Natural killer cell (primary cell): Measurements from ENCODE around the gene IGFBP2. TPM values are rescaled to one million over a fixed set of nuclear protein-coding genes. Genes with fewer than 3 reads are reported as not detected.

ENCODE experiments used
- ATAC-seq, 3 donors: fragments of 150-1000 bp in 2 of 3; fragments of 200-7000 bp in 1 of 3; cut with Tn5 transposase; 1 replicate in 1 of 3; 2 replicates in 2 of 3; pipeline ENCODE4 v1.10.0; 2021; ENCODE audit warnings: mild to moderate bottlenecking in 2 of 3, moderate library complexity in 2 of 3
- DNase-seq, 2 donors: peaks; one replicate each; pipeline versions ENCODE4 v3.0.0 to v3.0.0-alpha.2; 2013 to 2021; ENCODE audit warnings: mixed read lengths in 1 of 2
- H3K27ac ChIP-seq: one replicate; pipeline ENCODE4 v1.5.1; 2013; ENCODE audit warnings: mild to moderate bottlenecking, low read length
- H3K27me3 ChIP-seq: one replicate; pipeline ENCODE4 v1.6.1; 2013; ENCODE audit warnings: low read length; ENCODE audit not compliant: control insufficient read depth, insufficient read depth
- H3K36me3 ChIP-seq: one replicate; pipeline ENCODE4 v1.6.1; 2013; ENCODE audit warnings: low read length; ENCODE audit not compliant: control insufficient read depth, insufficient read depth
- H3K4me1 ChIP-seq: one replicate; pipeline ENCODE4 v1.6.1; 2013; ENCODE audit warnings: low read length; ENCODE audit not compliant: control insufficient read depth, insufficient read depth
- H3K4me3 ChIP-seq: one replicate; pipeline ENCODE4 v1.5.1; 2013; ENCODE audit warnings: low read length
- H3K9me3 ChIP-seq: one replicate; pipeline ENCODE4 v1.6.1; 2013; ENCODE audit warnings: low read length; ENCODE audit not compliant: control insufficient read depth, insufficient read depth
- H3K27ac Mint-ChIP-seq, 2 donors: one replicate each; pipeline ENCODE4 v1.8.0; 2022; ENCODE audit warnings: mild to moderate bottlenecking in 2 of 2, mixed read lengths in 2 of 2, moderate library complexity in 1 of 2
- H3K27me3 Mint-ChIP-seq, 2 donors: one replicate each; pipeline ENCODE4 v1.8.0; 2022; ENCODE audit warnings: low read depth in 2 of 2, mixed read lengths in 2 of 2
- H3K36me3 Mint-ChIP-seq: one replicate; pipeline ENCODE4 v1.8.0; 2022; ENCODE audit warnings: mixed read lengths
- H3K4me1 Mint-ChIP-seq, 2 donors: one replicate each; pipeline ENCODE4 v1.8.0; 2022; ENCODE audit warnings: mixed read lengths in 2 of 2
- H3K4me3 Mint-ChIP-seq: one replicate; pipeline ENCODE4 v1.8.0; 2022; ENCODE audit warnings: mild to moderate bottlenecking, moderate library complexity, mixed read lengths
- H3K9me3 Mint-ChIP-seq, 2 donors: one replicate each; pipeline ENCODE4 v1.8.0; 2022; ENCODE audit warnings: mixed read lengths in 2 of 2
- WGBS: methylation state at CpG from one replicate; pipeline ENCODE4 v1.1.7; 2013; ENCODE audit warnings: missing lambda C conversion rate; ENCODE audit not compliant: insufficient coverage; 5-methylcytosine and 5-hydroxymethylcytosine counted together
- intact Hi-C: fragments of 100-400 bp; cut with micrococcal nuclease; formaldehyde crosslinking; loops from one replicate; pipeline ENCODE4 v1.14.2; 2022
- total RNA-seq, 4 donors: library from RNA; stranded (reverse); fragments of 120-200 nt in 1 of 4; gene quantifications; one replicate each; pipeline versions ENCODE4 v1.2.3 to v1.2.4, GENCODE V29; 2013 to 2022
- TF ChIP-seq, protein P1 (sequence below): fragments of 200-600 bp; IDR thresholded peaks from one replicate; pipeline ENCODE4 v1.8.0; 2022; ENCODE audit warnings: antibody characterized with exemption

Gene IGFBP2
- total RNA-seq, 3 donors from 2014 or later (not counting 1 experiment from before 2014, with no cell fraction given) = 0.21 TPM; not detected in 2

DNA sequence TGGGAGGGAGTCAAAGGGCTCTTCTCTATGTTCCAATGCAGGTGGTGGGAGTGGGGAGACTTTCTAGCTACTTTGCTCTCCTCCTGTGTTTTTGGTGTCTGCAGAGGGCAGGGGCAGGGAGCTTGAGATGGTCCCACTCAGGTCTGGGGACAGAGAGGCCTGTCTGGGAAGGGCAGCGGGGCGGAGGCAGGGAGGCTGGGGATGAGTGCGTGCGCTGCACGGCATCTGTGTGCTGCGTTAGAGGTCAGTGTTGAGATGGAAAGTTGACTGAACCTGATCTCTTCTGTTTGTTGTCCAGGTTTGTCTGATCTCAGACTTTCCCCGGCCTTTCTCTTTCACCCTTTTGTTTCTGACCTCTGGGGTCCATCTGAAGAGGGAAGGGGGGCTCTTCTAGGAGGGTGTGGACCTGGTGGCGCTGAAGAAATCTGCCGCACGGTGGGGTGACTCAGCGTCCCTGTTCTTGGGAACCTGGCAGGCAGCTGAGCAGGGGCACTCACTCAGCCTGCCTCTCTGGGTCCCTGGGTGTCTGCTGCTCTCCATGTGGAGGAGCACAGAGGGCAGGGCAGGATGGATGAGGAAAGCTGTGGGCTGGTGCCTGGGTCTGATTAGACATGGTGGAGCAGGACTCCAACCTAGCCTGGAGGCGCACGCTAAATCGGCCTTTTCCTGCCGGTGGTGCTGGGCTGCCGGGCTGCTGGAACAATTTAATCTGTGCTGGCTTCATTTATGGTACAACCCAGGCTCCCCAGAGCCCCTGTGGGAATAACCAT lies 24.1 kb downstream of the IGFBP2 start:
- DNase-seq = no peak
- Histone ChIP-seq H3K9me3 (no peaks in the 10 kb centered on the region), H3K4me1 (no peaks in the 10 kb centered on the region), H3K4me3 (no peak overlapping the region), H3K36me3 (no peaks in the 10 kb centered on the region), H3K27me3 (no peaks in the 10 kb centered on the region), H3K27ac (no peak overlapping the region)
- Mint-ChIP-seq H3K27ac (no peak overlapping the region), H3K9me3 (no peaks in the 10 kb centered on the region), H3K4me3 (no peak overlapping the region), H3K27me3 (peaks cover 0 to 9% of the 10 kb centered on the region in 2 donors), H3K4me1 (peaks cover 0 to 9% of the 10 kb centered on the region in 2 donors), H3K36me3 (no peaks in the 10 kb centered on the region)
- intact Hi-C loops = no loop called here
- 92% methylated on average over 16 of the region's 16 CpGs for WGBS
- ATAC-seq = no peak
- TF ChIP-seq, protein P1, sequence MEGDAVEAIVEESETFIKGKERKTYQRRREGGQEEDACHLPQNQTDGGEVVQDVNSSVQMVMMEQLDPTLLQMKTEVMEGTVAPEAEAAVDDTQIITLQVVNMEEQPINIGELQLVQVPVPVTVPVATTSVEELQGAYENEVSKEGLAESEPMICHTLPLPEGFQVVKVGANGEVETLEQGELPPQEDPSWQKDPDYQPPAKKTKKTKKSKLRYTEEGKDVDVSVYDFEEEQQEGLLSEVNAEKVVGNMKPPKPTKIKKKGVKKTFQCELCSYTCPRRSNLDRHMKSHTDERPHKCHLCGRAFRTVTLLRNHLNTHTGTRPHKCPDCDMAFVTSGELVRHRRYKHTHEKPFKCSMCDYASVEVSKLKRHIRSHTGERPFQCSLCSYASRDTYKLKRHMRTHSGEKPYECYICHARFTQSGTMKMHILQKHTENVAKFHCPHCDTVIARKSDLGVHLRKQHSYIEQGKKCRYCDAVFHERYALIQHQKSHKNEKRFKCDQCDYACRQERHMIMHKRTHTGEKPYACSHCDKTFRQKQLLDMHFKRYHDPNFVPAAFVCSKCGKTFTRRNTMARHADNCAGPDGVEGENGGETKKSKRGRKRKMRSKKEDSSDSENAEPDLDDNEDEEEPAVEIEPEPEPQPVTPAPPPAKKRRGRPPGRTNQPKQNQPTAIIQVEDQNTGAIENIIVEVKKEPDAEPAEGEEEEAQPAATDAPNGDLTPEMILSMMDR = no peak

DNA sequence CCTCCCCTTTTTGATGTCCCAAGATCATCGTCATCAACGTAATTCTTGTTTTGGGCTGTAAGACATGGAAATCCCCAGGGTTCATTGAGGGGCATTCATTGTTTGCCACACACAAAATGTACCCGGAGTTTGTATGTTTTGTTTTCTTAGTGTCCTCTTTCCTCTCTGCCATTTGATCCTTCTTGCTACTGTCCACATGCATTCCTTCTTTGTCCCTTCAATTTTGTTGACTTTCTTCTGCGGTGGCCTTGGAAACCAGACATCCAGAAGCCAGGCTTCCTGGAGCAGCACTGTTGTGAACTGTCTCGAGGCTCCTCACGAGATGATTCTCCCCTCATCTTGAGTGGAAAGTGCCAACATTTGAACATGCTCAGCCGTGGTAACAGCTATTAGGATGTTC lies 24.8 kb downstream of the IGFBP2 start:
- no peak overlapping the region for H3K4me3 ChIP-seq
- Mint-ChIP-seq H3K36me3 (no peaks in the 10 kb centered on the region), H3K9me3 (no peaks in the 10 kb centered on the region), H3K4me1 (peaks cover 0 to 9% of the 10 kb centered on the region in 2 donors), H3K27me3 (peaks cover 0 to 3% of the 10 kb centered on the region in 2 donors), H3K4me3 (no peak overlapping the region), H3K27ac (no peak overlapping the region)
- DNase-seq (no peak), ATAC-seq (no peak)
- intact Hi-C loops = no loop called here
- WGBS = 84% methylated on average over 7 of the region's 7 CpGs
- H3K36me3 ChIP-seq = no peaks in the 10 kb centered on the region
- no peak overlapping the region for H3K27ac ChIP-seq
- H3K27me3 ChIP-seq = no peaks in the 10 kb centered on the region
- H3K9me3 ChIP-seq = no peaks in the 10 kb centered on the region
- no peaks in the 10 kb centered on the region for H3K4me1 ChIP-seq
- TF ChIP-seq, protein P1 = no peak

DNA sequence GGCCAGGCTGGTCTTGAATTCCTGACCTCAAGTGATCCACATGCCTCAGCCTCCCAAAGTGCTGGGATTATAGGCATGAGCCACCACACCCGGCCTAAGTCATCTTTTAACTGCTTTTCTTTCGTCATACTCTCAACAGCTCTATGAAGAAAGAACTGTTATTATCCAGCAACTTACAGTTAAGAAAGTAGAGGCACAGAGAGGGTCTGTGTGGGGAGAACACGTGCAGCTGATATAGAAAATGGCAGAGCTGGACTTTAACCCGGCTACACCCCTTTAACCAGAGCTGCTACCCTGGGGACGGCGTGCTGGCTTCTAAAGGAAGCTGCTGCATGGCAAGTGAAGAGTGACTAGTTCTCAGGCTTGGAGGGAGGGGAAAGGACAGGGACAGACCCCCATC lies 25.5 kb downstream of the IGFBP2 start:
- 91% methylated on average over 6 of the region's 6 CpGs for WGBS
- TF ChIP-seq, protein P1 = no peak
- Mint-ChIP-seq H3K4me1 (peaks cover 0 to 9% of the 10 kb centered on the region in 2 donors), H3K27ac (no peak overlapping the region), H3K27me3 (no peaks in the 10 kb centered on the region), H3K9me3 (no peaks in the 10 kb centered on the region), H3K36me3 (no peaks in the 10 kb centered on the region), H3K4me3 (no peak overlapping the region)
- H3K27ac ChIP-seq = no peak overlapping the region
- no peaks in the 10 kb centered on the region for H3K27me3 ChIP-seq
- no peak overlapping the region for H3K4me3 ChIP-seq
- intact Hi-C loops = no loop called here
- no peaks in the 10 kb centered on the region for H3K36me3 ChIP-seq
- ATAC-seq (no peak), DNase-seq (no peak)
- H3K4me1 ChIP-seq = no peaks in the 10 kb centered on the region
- H3K9me3 ChIP-seq = no peaks in the 10 kb centered on the region

DNA sequence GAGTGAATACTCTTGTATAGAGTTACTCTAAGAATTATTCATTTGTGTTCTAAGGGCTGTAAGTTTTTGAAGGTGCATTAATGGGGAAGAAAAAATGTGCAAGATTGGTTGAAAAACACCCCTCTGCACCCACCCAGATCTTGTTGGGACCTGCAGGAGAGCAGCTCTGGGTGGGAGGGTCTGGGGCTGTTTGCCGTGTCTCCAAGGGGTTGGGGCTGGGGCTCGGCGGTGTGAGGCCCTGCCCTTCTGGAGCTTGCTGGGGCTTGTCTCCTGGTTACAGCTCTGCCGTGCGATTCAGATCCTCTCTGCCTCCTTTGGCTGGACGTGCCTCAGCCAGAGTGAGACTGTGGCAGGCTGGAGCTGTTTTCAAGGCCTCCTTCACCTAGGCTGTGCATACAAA lies 26.1 kb downstream of the IGFBP2 start:
- ATAC-seq = no peak
- TF ChIP-seq, protein P1 = no peak
- Mint-ChIP-seq H3K36me3 (no peaks in the 10 kb centered on the region), H3K9me3 (no peaks in the 10 kb centered on the region), H3K4me3 (no peak overlapping the region), H3K4me1 (peaks cover 0 to 4% of the 10 kb centered on the region in 2 donors), H3K27ac (no peak overlapping the region), H3K27me3 (no peaks in the 10 kb centered on the region)
- intact Hi-C loops = no loop called here
- Histone ChIP-seq H3K27me3 (no peaks in the 10 kb centered on the region), H3K9me3 (no peaks in the 10 kb centered on the region), H3K4me3 (no peak overlapping the region), H3K36me3 (no peaks in the 10 kb centered on the region), H3K4me1 (no peaks in the 10 kb centered on the region), H3K27ac (no peak overlapping the region)
- DNase-seq = no peak
- WGBS = 93% methylated on average over 6 of the region's 6 CpGs
